H9 (cell line): ENCODE data around the gene LPP. TPM values are rescaled to one million over a fixed set of nuclear protein-coding genes. Genes with fewer than 3 reads are reported as not detected.

Experiments
- DNase-seq: peaks from one replicate; pipeline ENCODE4 v3.0.0-alpha.2; 2017
- H2AFZ ChIP-seq: one replicate; pipeline ENCODE4 v1.6.1; 2013; ENCODE audit warnings: mild to moderate bottlenecking, low read length, control low read depth, moderate library complexity
- H2AK5ac ChIP-seq: 2 replicates; pipeline ENCODE4 v1.6.1; 2013; ENCODE audit warnings: low read length, control low read depth, mixed read lengths; ENCODE audit not compliant: insufficient read length
- H2BK120ac ChIP-seq: one replicate; pipeline ENCODE4 v1.6.1; 2013; ENCODE audit warnings: low read depth, mild to moderate bottlenecking, low read length, control low read depth, inconsistent platforms; ENCODE audit not compliant: poor library complexity, severe bottlenecking
- H2BK12ac ChIP-seq: 2 replicates; pipeline ENCODE4 v1.6.1; 2013; ENCODE audit warnings: low read length, control low read depth, mixed read lengths, low read depth; ENCODE audit not compliant: insufficient read length
- H2BK15ac ChIP-seq: 2 replicates; pipeline ENCODE4 v1.6.1; 2013; ENCODE audit warnings: low read depth, low read length, control low read depth
- H2BK20ac ChIP-seq: one replicate; pipeline ENCODE4 v1.6.1; 2013; ENCODE audit warnings: low read depth, mild to moderate bottlenecking, low read length, control low read depth, inconsistent platforms; ENCODE audit not compliant: poor library complexity, severe bottlenecking
- H2BK5ac ChIP-seq: 2 replicates; pipeline ENCODE4 v1.6.1; 2013; ENCODE audit warnings: low read length, control low read depth, mixed read lengths; ENCODE audit not compliant: insufficient read length
- H3K14ac ChIP-seq: 2 replicates; pipeline ENCODE4 v1.6.1; 2013; ENCODE audit warnings: low read length, control low read depth; ENCODE audit not compliant: insufficient read depth
- H3K18ac ChIP-seq: 2 replicates; pipeline ENCODE4 v1.6.1; 2013; ENCODE audit warnings: low read depth, mild to moderate bottlenecking, mixed read lengths, low read length, control low read depth; ENCODE audit not compliant: insufficient read length
- H3K23ac ChIP-seq: 2 replicates; pipeline ENCODE4 v1.6.1; 2013; ENCODE audit warnings: low read length, control low read depth, mixed read lengths, low read depth; ENCODE audit not compliant: insufficient read length
- H3K23me2 ChIP-seq: 2 replicates; pipeline ENCODE4 v1.6.1; 2013; ENCODE audit warnings: low read depth, mild to moderate bottlenecking, mixed read lengths, low read length, control low read depth; ENCODE audit not compliant: insufficient read length, poor library complexity, severe bottlenecking
- H3K27ac ChIP-seq: 2 replicates; pipeline ENCODE4 v1.5.1; 2013; ENCODE audit warnings: low read length, control low read depth, mixed read lengths, low read depth; ENCODE audit not compliant: insufficient read length
- H3K27me3 ChIP-seq: 2 replicates; pipeline ENCODE4 v1.6.1; 2013; ENCODE audit warnings: low read length, control low read depth, inconsistent platforms; ENCODE audit not compliant: insufficient read depth
- H3K4ac ChIP-seq: 2 replicates; pipeline ENCODE4 v1.6.1; 2013; ENCODE audit warnings: low read depth, mild to moderate bottlenecking, control low read depth, inconsistent platforms, low read length, moderate library complexity
- H3K4me1 ChIP-seq: 2 replicates; pipeline ENCODE4 v1.6.1; 2013; ENCODE audit warnings: low read length, control low read depth, inconsistent platforms; ENCODE audit not compliant: insufficient read depth
- H3K4me2 ChIP-seq: 2 replicates; pipeline ENCODE4 v1.6.1; 2013; ENCODE audit warnings: low read length, control low read depth, mixed read lengths; ENCODE audit not compliant: insufficient read length, insufficient read depth
- H3K56ac ChIP-seq: 2 replicates; pipeline ENCODE4 v1.6.1; 2013; ENCODE audit warnings: low read depth, mild to moderate bottlenecking, mixed read lengths, low read length, control low read depth; ENCODE audit not compliant: insufficient read length
- H3K79me1 ChIP-seq: 2 replicates; pipeline ENCODE4 v1.6.1; 2013; ENCODE audit warnings: low read depth, mild to moderate bottlenecking, moderate library complexity, low read length, control low read depth, inconsistent platforms; ENCODE audit not compliant: insufficient read depth, poor library complexity, severe bottlenecking
- H3K79me2 ChIP-seq: 2 replicates; pipeline ENCODE4 v1.6.1; 2013; ENCODE audit warnings: low read length, control low read depth, inconsistent platforms; ENCODE audit not compliant: insufficient read depth
- H3K9ac ChIP-seq: 2 replicates; pipeline ENCODE4 v1.6.1; 2013; ENCODE audit warnings: low read length, control low read depth, mixed read lengths; ENCODE audit not compliant: insufficient read length; ENCODE audit errors: extremely low read depth
- H3K9me3 ChIP-seq: one replicate; pipeline ENCODE4 v1.6.1; 2013; ENCODE audit warnings: low read depth, low read length, inconsistent platforms; ENCODE audit not compliant: control insufficient read depth
- H3T11ph ChIP-seq: one replicate; pipeline ENCODE4 v1.6.1; 2013; ENCODE audit warnings: mild to moderate bottlenecking, low read length, control low read depth, inconsistent platforms
- H4K20me1 ChIP-seq: one replicate; pipeline ENCODE4 v1.6.1; 2013; ENCODE audit not compliant: control insufficient read depth, insufficient read length, insufficient read depth
- H4K5ac ChIP-seq: 2 replicates; pipeline ENCODE4 v1.6.1; 2013; ENCODE audit warnings: low read depth, mild to moderate bottlenecking, mixed read lengths, low read length, control low read depth; ENCODE audit not compliant: insufficient read length
- H4K8ac ChIP-seq: replicated peaks from 2 replicates; pipeline ENCODE4 v1.6.1; 2013; ENCODE audit warnings: low read length, control low read depth, mixed read lengths, low read depth; ENCODE audit not compliant: insufficient read length
- H4K91ac ChIP-seq: 2 replicates; pipeline ENCODE4 v1.6.1; 2013; ENCODE audit warnings: low read depth, mild to moderate bottlenecking, moderate library complexity, mixed read lengths, low read length, control low read depth; ENCODE audit not compliant: insufficient read length
- H3K27ac Mint-ChIP-seq, 3 experiments: 2 replicates in 2 of 3; 3 replicates in 1 of 3; pipeline ENCODE4 v1.8.0; 2020 to 2021; ENCODE audit warnings: mixed read lengths in 3 of 3, mild to moderate bottlenecking in 1 of 3, moderate library complexity in 1 of 3
- H3K27me3 Mint-ChIP-seq: 2 replicates; pipeline ENCODE4 v1.8.0; 2021; ENCODE audit warnings: low read depth, mild to moderate bottlenecking, moderate library complexity, mixed read lengths
- H3K36me3 Mint-ChIP-seq, 3 experiments: 2 replicates in 2 of 3; 3 replicates in 1 of 3; pipeline ENCODE4 v1.8.0; 2020 to 2021; ENCODE audit warnings: low read depth in 3 of 3, mixed read lengths in 3 of 3; ENCODE audit not compliant: insufficient read depth in 1 of 3
- H3K4me1 Mint-ChIP-seq, 2 experiments: 2 replicates each; pipeline ENCODE4 v1.8.0; 2020; ENCODE audit warnings: mixed read lengths in 2 of 2
- H3K4me3 Mint-ChIP-seq, 2 experiments: 2 replicates in 1 of 2; 3 replicates in 1 of 2; pipeline ENCODE4 v1.8.0; 2020 to 2021; ENCODE audit warnings: mild to moderate bottlenecking in 2 of 2, mixed read lengths in 2 of 2, moderate library complexity in 1 of 2
- H3K9me3 Mint-ChIP-seq, 2 experiments: 2 replicates in 1 of 2; 3 replicates in 1 of 2; pipeline ENCODE4 v1.8.0; 2020; ENCODE audit warnings: mild to moderate bottlenecking in 2 of 2, mixed read lengths in 2 of 2, moderate library complexity in 1 of 2
- CTCF ChIP-seq: fragments of 200-600 bp; sonication (generic); conservative IDR thresholded peaks from 3 replicates; pipeline ENCODE4 v1.8.0; 2021; ENCODE audit warnings: antibody characterized with exemption, mild to moderate bottlenecking
- WGBS: extraction: QIAGEN DNeasy Blood & Tissue Kit; methylation state at CpG from one replicate; pipeline ENCODE4 v1.1.7; 2013; ENCODE audit warnings: missing lambda C conversion rate, low lambda C conversion rate, mixed read lengths; ENCODE audit not compliant: insufficient read length; ENCODE audit errors: extremely low coverage; 5-methylcytosine and 5-hydroxymethylcytosine counted together
- total RNA-seq: library from RNA; stranded (reverse); gene quantifications from 2 replicates; pipeline ENCODE4 v1.2.1, GENCODE V29; 2021

LPP gene
- total RNA-seq, 1 experiment from 2014 or later, result 64.6 TPM

DNA sequence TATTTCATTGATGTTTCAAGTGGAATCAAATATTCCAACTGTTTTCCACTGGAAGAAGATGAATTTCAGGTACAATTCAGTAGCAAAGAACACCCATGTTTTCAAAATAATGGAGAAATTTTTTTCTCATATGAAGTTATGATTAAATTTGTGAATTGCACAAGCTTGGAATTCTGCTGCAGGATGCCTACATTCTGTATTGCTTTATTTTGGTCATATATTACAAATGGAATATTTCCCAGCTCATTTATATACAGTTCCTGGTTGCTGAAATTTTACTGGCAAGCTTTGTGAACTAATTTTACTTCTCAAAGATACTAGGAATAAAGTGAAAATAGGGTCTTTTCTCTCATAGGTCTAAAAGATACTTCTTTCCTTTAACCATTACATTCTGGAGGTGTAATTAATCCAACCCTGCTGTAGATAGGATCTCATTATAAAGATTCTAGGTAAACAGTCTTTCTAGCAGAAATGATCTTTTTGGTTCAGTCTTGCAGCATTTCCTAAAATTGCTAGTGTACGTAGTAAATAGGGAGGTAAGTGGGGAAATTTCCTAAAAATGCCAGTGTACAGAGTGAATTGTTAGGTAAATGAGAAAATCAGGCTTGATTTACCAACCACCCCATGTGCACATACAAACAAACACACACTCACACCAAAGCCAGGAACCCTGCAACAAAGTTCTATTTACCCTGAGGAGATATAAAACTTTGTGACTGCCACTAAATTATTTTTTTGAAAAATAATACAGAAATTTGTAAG, 624.3 kb downstream of the LPP start:
- Histone ChIP-seq H2BK15ac (no peak overlapping the region), H3K23me2 (no peaks in the 10 kb centered on the region), H3K27me3 (no peaks in the 10 kb centered on the region), H4K20me1 (no peaks in the 10 kb centered on the region), H4K5ac (no peak overlapping the region), H3K9ac (no peak overlapping the region), H3K79me2 (no peaks in the 10 kb centered on the region), H3K27ac (no peak overlapping the region), H4K91ac (no peak overlapping the region), H2AFZ (no peak overlapping the region), H2BK12ac (no peak overlapping the region), H3K79me1 (no peaks in the 10 kb centered on the region), H3K23ac (no peak overlapping the region), H2BK5ac (no peak overlapping the region), H3T11ph (no peak overlapping the region), H3K4me2 (no peak overlapping the region), H2BK120ac (no peak overlapping the region), H4K8ac (no peak overlapping the region), H3K14ac (no peak overlapping the region), H3K4ac (no peak overlapping the region), H3K18ac (no peak overlapping the region), H3K9me3 (no peaks in the 10 kb centered on the region), H3K4me1 (no peaks in the 10 kb centered on the region), H3K56ac (no peak overlapping the region), H2AK5ac (no peak overlapping the region), H2BK20ac (no peak overlapping the region)
- no peak overlapping the region; a peak in 1 of 5 replicates for H3K4me3 Mint-ChIP-seq
- peaks cover 0 to 2% (median 0%) of the 10 kb centered on the region in 3 experiments; a peak in 2 of 7 replicates for H3K36me3 Mint-ChIP-seq
- H3K27ac Mint-ChIP-seq, result no peak overlapping the region
- H3K9me3 Mint-ChIP-seq, result no peaks in the 10 kb centered on the region; a peak in 1 of 5 replicates
- DNase-seq, result no peak
- H3K27me3 Mint-ChIP-seq, result no peaks in the 10 kb centered on the region
- WGBS, result no CpG with 5 or more reads among the region's 1 CpG
- H3K4me1 Mint-ChIP-seq, result peaks cover 14 to 19% of the 10 kb centered on the region in 2 experiments
- no peak for TF ChIP-seq CTCF
